Measurements from ENCODE around the gene MYO3B. TPM values are rescaled to one million over a fixed set of nuclear protein-coding genes. Genes with fewer than 3 reads are reported as not detected.
"Not testable (repeated sequence)": the region's sequence is repeated elsewhere in the genome, so short reads cannot be mapped to it uniquely, and the experiment has no call there.

MYO3B gene
- total and polyA plus RNA-seq, 2 donors from 2014 or later, result 3.5 to 6.4 TPM

DNA sequence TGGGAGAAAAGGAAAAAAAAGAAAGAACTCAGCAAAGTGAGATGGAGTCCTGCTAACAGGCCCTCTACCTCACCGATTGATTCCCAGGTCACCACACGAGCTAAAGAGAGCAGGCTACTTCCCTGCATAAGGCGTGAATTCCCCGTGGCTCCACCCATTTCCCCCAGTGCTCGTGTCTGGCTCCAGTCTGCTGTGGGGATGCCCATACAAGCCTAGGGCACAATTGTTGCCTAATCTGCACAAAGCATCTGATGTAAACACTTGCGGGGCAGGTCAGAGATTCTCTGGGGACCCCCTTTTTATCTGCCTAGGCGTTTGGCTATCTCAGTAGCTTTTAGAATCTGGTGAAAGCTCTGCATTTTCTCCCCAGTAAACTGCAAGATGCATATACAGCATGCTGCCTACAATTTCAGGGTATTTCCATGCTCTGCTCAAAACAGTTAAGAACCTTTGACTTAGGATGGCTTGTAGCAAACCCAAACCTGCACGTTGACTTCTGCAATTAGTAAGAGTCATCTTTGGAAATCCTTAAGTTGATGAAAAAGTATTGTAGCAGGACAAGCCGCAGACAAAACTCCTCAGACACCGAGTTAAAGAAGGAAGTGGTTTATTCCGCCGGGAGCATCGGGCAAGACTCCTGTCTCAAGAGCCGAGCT, 34.8 kb downstream of the MYO3B start:
- TF ChIP-seq, protein P1, sequence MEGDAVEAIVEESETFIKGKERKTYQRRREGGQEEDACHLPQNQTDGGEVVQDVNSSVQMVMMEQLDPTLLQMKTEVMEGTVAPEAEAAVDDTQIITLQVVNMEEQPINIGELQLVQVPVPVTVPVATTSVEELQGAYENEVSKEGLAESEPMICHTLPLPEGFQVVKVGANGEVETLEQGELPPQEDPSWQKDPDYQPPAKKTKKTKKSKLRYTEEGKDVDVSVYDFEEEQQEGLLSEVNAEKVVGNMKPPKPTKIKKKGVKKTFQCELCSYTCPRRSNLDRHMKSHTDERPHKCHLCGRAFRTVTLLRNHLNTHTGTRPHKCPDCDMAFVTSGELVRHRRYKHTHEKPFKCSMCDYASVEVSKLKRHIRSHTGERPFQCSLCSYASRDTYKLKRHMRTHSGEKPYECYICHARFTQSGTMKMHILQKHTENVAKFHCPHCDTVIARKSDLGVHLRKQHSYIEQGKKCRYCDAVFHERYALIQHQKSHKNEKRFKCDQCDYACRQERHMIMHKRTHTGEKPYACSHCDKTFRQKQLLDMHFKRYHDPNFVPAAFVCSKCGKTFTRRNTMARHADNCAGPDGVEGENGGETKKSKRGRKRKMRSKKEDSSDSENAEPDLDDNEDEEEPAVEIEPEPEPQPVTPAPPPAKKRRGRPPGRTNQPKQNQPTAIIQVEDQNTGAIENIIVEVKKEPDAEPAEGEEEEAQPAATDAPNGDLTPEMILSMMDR (IDR thresholded peaks at IDR 0.05; ENCODE audit: borderline replicate concordance, extremely low read depth, insufficient read depth), result no peak
- no peaks in the 10 kb centered on the region for H3K36me3 ChIP-seq (ENCODE audit: control insufficient read depth in 2 of 3, insufficient read depth in 3 of 3, low read length in 3 of 3)
- H3K27me3 ChIP-seq (ENCODE audit: control insufficient read depth, insufficient read depth, low read length), result no peaks in the 10 kb centered on the region
- no peak overlapping the region for H3K4me3 ChIP-seq (ENCODE audit: low read length in 3 of 3)
- H3K4me1 ChIP-seq (ENCODE audit: control insufficient read depth in 2 of 3, insufficient read depth in 2 of 3, low read depth in 1 of 3, low read length in 3 of 3), result no peaks in the 10 kb centered on the region
- H3K27ac ChIP-seq (ENCODE audit: low read depth in 2 of 2, low read length in 2 of 2), result no peak overlapping the region
- no peak for FAIRE-seq
- H3K9me3 ChIP-seq (ENCODE audit: control insufficient read depth in 2 of 3, insufficient read depth in 1 of 3, low read length in 3 of 3), result no peaks in the 10 kb centered on the region
- no peak for DNase-seq
- intact Hi-C loops (cut with DNase I), result no loop called here
- H3K9ac ChIP-seq (ENCODE audit: low read length in 3 of 3), result no peak overlapping the region

DNA sequence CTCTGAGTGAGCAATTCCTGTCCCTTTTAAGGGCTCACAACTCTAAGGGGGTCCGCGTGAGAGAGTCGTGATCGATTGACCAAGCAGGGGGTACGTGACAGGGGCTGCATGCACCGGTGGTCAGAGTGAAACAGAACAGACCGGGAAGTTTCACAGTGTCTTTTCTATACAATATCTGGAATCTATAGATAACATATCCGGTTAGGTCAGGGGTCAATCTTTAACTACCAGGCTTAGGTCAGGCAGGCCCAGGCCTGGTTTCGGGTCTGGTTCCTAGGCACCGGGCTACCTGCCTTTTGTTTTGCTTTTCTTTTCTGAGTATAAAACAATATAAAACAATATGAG, 35.3 kb downstream of the MYO3B start:
- H3K4me1 ChIP-seq (ENCODE audit: control insufficient read depth in 2 of 3, insufficient read depth in 2 of 3, low read depth in 1 of 3, low read length in 3 of 3); intact Hi-C loops (cut with DNase I); H3K27me3 ChIP-seq (ENCODE audit: control insufficient read depth, insufficient read depth, low read length); H3K4me3 ChIP-seq (ENCODE audit: low read length in 3 of 3); DNase-seq; FAIRE-seq; H3K36me3 ChIP-seq (ENCODE audit: control insufficient read depth in 2 of 3, insufficient read depth in 3 of 3, low read length in 3 of 3); H3K9ac ChIP-seq (ENCODE audit: low read length in 3 of 3); H3K9me3 ChIP-seq (ENCODE audit: control insufficient read depth in 2 of 3, insufficient read depth in 1 of 3, low read length in 3 of 3); H3K27ac ChIP-seq (ENCODE audit: low read depth in 2 of 2, low read length in 2 of 2): not testable (repeated sequence)

DNA sequence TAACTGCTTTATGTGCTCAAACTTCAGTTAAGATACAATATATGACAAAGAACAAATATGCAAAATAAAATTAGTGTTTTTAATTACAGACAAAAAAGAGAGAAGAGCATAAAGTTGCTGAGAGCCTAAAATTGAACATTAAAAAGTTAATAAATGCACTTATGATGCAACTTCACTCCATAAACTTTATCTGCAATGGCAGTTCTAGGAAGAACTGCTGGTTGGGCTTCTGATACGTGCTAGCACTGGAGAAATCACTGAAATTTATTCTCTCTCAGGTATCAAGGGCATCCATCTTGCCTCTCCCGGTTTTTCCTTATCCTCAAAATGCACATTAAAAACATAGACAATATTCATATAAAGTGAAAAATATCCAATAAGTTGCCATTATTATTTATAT, 35.7 kb downstream of the MYO3B start:
- no peak for DNase-seq
- Histone ChIP-seq H3K36me3 (ENCODE audit: control insufficient read depth in 2 of 3, insufficient read depth in 3 of 3, low read length in 3 of 3) (no peaks in the 10 kb centered on the region), H3K9me3 (ENCODE audit: control insufficient read depth in 2 of 3, insufficient read depth in 1 of 3, low read length in 3 of 3) (no peaks in the 10 kb centered on the region), H3K27ac (ENCODE audit: low read depth in 2 of 2, low read length in 2 of 2) (no peak overlapping the region), H3K4me1 (ENCODE audit: control insufficient read depth in 2 of 3, insufficient read depth in 2 of 3, low read depth in 1 of 3, low read length in 3 of 3) (no peaks in the 10 kb centered on the region), H3K9ac (ENCODE audit: low read length in 3 of 3) (no peak overlapping the region), H3K27me3 (ENCODE audit: control insufficient read depth, insufficient read depth, low read length) (no peaks in the 10 kb centered on the region), H3K4me3 (ENCODE audit: low read length in 3 of 3) (no peak overlapping the region)
- no peak for FAIRE-seq
- TF ChIP-seq, protein P1 (IDR thresholded peaks at IDR 0.05; ENCODE audit: borderline replicate concordance, extremely low read depth, insufficient read depth), result no peak
- intact Hi-C loops (cut with DNase I), result no loop called here

DNA sequence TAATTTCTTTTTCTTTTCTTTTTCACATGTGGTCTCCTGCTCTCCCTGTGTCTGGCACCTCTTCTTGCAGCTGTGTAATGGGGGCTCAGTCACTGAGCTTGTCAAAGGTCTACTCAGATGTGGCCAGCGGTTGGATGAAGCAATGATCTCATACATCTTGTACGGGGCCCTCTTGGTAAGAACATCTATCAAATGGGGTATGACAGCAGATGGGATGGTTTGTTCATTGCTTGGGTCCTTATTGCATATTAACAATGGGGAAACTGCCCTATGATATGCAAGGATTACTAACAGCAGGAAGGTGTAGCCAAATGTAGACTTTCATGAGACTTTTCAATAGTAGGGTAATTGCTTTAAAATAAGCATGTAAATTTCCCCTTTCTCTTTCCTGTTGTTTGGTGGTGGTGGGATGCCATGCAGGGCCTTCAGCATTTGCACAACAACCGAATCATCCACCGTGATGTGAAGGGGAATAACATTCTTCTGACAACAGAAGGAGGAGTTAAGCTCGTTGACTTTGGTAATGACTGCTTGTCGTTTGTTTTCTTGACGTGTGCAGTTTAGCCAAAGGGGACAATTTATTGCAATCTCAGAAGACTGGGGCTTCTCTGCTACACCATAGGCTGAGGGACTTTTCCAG, 36.5 kb downstream of the MYO3B start:
- no peak for DNase-seq
- no peaks in the 10 kb centered on the region for H3K36me3 ChIP-seq (ENCODE audit: control insufficient read depth in 2 of 3, insufficient read depth in 3 of 3, low read length in 3 of 3)
- H3K27ac ChIP-seq (ENCODE audit: low read depth in 2 of 2, low read length in 2 of 2), result no peak overlapping the region
- no peaks in the 10 kb centered on the region for H3K9me3 ChIP-seq (ENCODE audit: control insufficient read depth in 2 of 3, insufficient read depth in 1 of 3, low read length in 3 of 3)
- TF ChIP-seq, protein P1 (IDR thresholded peaks at IDR 0.05; ENCODE audit: borderline replicate concordance, extremely low read depth, insufficient read depth), result no peak
- H3K9ac ChIP-seq (ENCODE audit: low read length in 3 of 3), result no peak overlapping the region
- H3K4me3 ChIP-seq (ENCODE audit: low read length in 3 of 3), result no peak overlapping the region
- FAIRE-seq, result no peak
- no peaks in the 10 kb centered on the region for H3K27me3 ChIP-seq (ENCODE audit: control insufficient read depth, insufficient read depth, low read length)
- intact Hi-C loops (cut with DNase I), result no loop called here
- H3K4me1 ChIP-seq (ENCODE audit: control insufficient read depth in 2 of 3, insufficient read depth in 2 of 3, low read depth in 1 of 3, low read length in 3 of 3), result no peaks in the 10 kb centered on the region
